Adrenal gland (tissue), 12 donors: ENCODE results near the gene TMEM107. TPM values are rescaled to one million over a fixed set of nuclear protein-coding genes. Genes with fewer than 3 reads are reported as not detected.

ENCODE experiments used
- DNase-seq, 7 donors: peaks; one replicate each; pipeline ENCODE4 v3.0.0-alpha.2; 2019 to 2020
- H3K27ac ChIP-seq, 5 donors: fragments of 200-600 bp; sonication (generic) in 4 of 5; 1 replicate in 3 of 5; 2 replicates in 2 of 5; pipeline versions ENCODE4 v1.5.1 to v1.8.0; 2016 to 2020; ENCODE audit warnings: mild to moderate bottlenecking in 1 of 5
- H3K27me3 ChIP-seq: fragments of 200-600 bp; 2 replicates; pipeline ENCODE4 v1.8.0; 2021
- H3K36me3 ChIP-seq, 2 donors: fragments of 200-600 bp; replicated peaks in 1 of 2; 1 replicate in 1 of 2; 2 replicates in 1 of 2; pipeline versions ENCODE4 v1.5.1 to v1.8.0; 2018 to 2022
- H3K4me1 ChIP-seq, 2 donors: fragments of 200-600 bp; replicated peaks in 1 of 2; 1 replicate in 1 of 2; 2 replicates in 1 of 2; pipeline versions ENCODE4 v1.5.1 to v1.8.0; 2018 to 2021
- H3K4me3 ChIP-seq, 4 donors: fragments of 200-600 bp; sonication (generic) in 3 of 4; one replicate each; pipeline ENCODE4 v1.5.1; 2016 to 2018
- H3K9me3 ChIP-seq, 3 donors: fragments of 200-600 bp; sonication (generic) in 1 of 3; replicated peaks in 1 of 3; 1 replicate in 2 of 3; 2 replicates in 1 of 3; pipeline versions ENCODE4 v1.5.1 to v1.8.0; 2016 to 2021
- CTCF ChIP-seq, 6 experiments: fragments of 450-650 bp in 4 of 6; fragments of 200-600 bp in 2 of 6; sonication (generic) in 1 of 6; IDR thresholded peaks; 1 replicate in 5 of 6; 2 replicates in 1 of 6; pipeline versions ENCODE4 v1.5.1 to v1.8.0; 2016 to 2021; ENCODE audit warnings: antibody characterized with exemption in 6 of 6, mild to moderate bottlenecking in 2 of 6, moderate library complexity in 1 of 6
- POLR2A ChIP-seq, 2 donors: fragments of 450-650 bp; IDR thresholded peaks; one replicate each; pipeline ENCODE4 v1.6.1; 2017; ENCODE audit warnings: antibody characterized with exemption in 2 of 2, mild to moderate bottlenecking in 2 of 2, moderate library complexity in 1 of 2
- WGBS, 4 donors: extraction: QIAGEN DNeasy Blood & Tissue Kit in 2 of 4; methylation state at CpG; one replicate each; pipeline versions ENCODE4 v1.1.5 to v1.1.7; 2013 to 2017; 5-methylcytosine and 5-hydroxymethylcytosine counted together
- intact Hi-C, 2 donors: fragments of 100-400 bp; cut with DNase I; formaldehyde crosslinking; loops; one replicate each; pipeline versions ENCODE4 v1.14.1 to v1.15.0; 2022 to 2023
- polyA plus RNA-seq, 3 donors: library from polyadenylated mRNA; stranded (reverse); fragments of 200-250 nt in 2 of 3; fragments of 350-450 nt in 1 of 3; fragmentation: Illumina TruSeq in 1 of 3; extraction: RNeasy Lipid Tissue Mini Kit (QIAGEN cat#74804) in 1 of 3; gene quantifications; one replicate each; pipeline ENCODE4 v1.2.3, GENCODE V29; 2013 to 2014
- total RNA-seq, 9 donors: library from RNA; depleted of rRNA in 4 of 9; stranded (reverse); fragments of >200 nt in 4 of 9; fragments of 120-200 nt in 1 of 9; fragmentation: NEBNext Ultra II Directional in 1 of 9; extraction: Animal tissue kit (Norgen Biotek cat#: 25700) in 1 of 9; gene quantifications; one replicate each; pipeline versions ENCODE4 v1.1.0 to v1.2.4, GENCODE V29; 2013 to 2023
- donor health status: healthy with polysubstance abuse.
- donor health status: Bipolar disorder and iron deficiency.
- donor health status: DM: yes; HTN: yes; CAD: no.
- donor health status: DM: no; HTN: no; CAD: no.
- donor health status: DM: no; HTN: no; CAD: no.
- donor health status: DM: yes; HTN: yes; CAD: no.

The TMEM107 gene
- total and polyA plus RNA-seq, 12 donors = 6.2 to 33.6 (median 18.4) TPM

DNA sequence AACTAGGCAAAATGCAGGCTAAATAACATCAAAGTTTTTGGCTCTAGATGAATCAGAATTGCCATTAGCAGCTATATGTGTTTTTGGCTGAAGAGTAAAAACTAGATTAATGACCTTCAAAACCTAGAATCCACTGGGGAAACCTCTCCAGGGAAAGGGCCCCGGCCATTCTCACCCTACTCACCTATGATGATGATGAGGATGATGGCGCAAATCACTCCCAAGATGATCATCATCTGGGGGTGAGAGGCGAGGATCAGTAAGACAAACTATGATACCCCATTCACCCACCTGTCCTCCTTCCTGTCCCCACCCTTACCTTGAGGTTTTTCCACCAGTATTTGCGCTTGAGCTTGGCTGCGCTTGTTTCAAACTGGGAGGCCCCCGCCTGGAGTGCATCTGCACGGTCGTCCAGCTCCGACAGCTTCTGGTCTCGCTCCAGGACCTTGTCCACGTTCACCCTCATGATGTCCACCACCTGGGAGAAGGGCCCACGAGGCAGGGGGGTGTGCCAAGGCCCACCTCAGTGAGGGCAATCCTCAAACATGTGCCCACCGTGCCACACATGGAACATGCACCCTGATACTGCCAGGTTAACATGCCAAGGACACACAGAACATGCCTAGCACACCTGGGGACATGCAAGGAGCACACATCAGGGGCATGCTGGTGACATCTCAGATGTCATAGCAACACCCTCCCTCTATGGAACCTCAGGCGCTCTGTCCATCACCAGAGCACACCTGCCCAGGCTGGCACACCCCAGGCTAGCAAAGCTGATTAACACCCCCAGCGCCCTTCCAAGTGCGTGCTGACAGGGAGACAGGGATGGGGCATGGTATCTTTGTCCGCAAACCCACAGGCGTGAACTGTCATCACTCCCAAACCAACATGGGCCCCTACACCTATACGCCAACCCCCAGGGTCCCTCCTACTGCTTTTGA, 14.6 kb downstream of the TMEM107 start:
- intact Hi-C loops = no loop called here
- no peak for TF ChIP-seq CTCF (IDR thresholded peaks at IDR 0.05)
- TF ChIP-seq POLR2A (IDR thresholded peaks at IDR 0.05) = no peak
- Histone ChIP-seq H3K36me3 (peaks cover 0 to 20% of the 10 kb centered on the region in 2 donors), H3K9me3 (no peaks in the 10 kb centered on the region), H3K4me1 (peaks cover 36 to 48% of the 10 kb centered on the region in 2 donors), H3K4me3 (peak overlapping the region; percentile 88 to 100 (median 98)), H3K27ac (peak overlapping the region; percentile 97 to 100 (median 99)), H3K27me3 (no peaks in the 10 kb centered on the region)
- peak in 4 of 7 donors; percentile 26 to 46 (median 42) for DNase-seq
- WGBS, 4 donors = 45 to 70% (median 48%) methylated on average over 7 to 19 of the region's 19 CpGs

GRCh38 chr17:8160741-8161221, 15.4 kb downstream of the TMEM107 start:
- no peak overlapping the region for H3K4me3 ChIP-seq
- no peak for DNase-seq
- peak overlapping the region; percentile 35 to 100 (median 55) for H3K27ac ChIP-seq
- H3K4me1 ChIP-seq = peaks cover 36 to 48% of the 10 kb centered on the region in 2 donors
- H3K9me3 ChIP-seq = no peaks in the 10 kb centered on the region
- H3K27me3 ChIP-seq = no peaks in the 10 kb centered on the region
- intact Hi-C loops = no loop called here
- 50 to 61% (median 51%) methylated on average over 5 of the region's 5 CpGs for WGBS, 4 donors
- H3K36me3 ChIP-seq = peaks cover 0 to 20% of the 10 kb centered on the region in 2 donors
- TF ChIP-seq POLR2A (IDR thresholded peaks at IDR 0.05) (no peak), CTCF (IDR thresholded peaks at IDR 0.05) (no peak)

- H3K9me3 ChIP-seq = no peaks in the 10 kb centered on the region
- peaks cover 36 to 48% of the 10 kb centered on the region in 2 donors for H3K4me1 ChIP-seq
- no peak for TF ChIP-seq POLR2A (IDR thresholded peaks at IDR 0.05)
- no peak for TF ChIP-seq CTCF (IDR thresholded peaks at IDR 0.05)
- no peak for DNase-seq
- H3K27me3 ChIP-seq = no peaks in the 10 kb centered on the region
- 51 to 59% (median 52%) methylated on average over 3 to 4 of the region's 4 CpGs for WGBS, 4 donors
- intact Hi-C loops = no loop called here
- peaks cover 0 to 20% of the 10 kb centered on the region in 2 donors for H3K36me3 ChIP-seq
- no peak overlapping the region for H3K4me3 ChIP-seq
- H3K27ac ChIP-seq = peak overlapping the region in 3 of 5 donors; percentile 16 to 100 (median 29)
Measured at GRCh38 chr17:8160224-8160577, 16.0 kb downstream of the TMEM107 start.

DNA sequence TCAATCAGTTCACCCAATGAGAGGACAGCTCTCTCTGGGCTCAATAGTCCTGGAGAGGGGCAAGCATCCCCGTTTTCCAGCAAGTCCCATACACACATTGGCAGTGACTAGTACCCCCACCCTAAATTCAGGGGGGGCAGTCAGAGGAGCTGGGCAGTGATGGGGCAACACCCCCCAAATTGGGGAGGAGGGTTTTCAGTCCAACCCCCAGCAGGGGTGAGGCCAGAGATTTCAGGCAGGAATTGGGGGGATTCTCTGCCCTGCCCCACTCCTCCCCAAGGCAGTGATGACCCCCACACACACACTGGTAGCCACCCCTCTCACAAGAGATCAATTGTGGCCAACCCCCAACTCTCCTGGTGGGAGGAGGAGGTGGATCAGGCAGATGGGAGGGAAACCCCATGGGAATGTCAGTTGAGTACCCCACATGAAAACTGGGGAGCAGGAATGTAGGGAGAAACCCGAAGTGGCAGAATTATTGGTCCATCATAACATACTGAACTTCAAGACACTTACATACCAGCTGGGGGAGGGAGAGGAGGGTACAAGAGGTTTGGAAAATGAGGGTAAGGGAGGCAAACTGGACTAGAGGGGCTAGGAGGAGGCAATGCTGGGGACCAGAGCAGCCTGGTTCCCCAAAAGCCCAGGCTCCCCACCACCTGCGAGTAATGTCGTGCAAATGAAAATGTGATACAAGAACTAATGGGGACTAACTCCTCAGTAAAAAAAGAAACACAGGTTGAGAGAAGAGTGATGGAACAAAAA, 16.5 kb downstream of the TMEM107 start:
- Histone ChIP-seq H3K4me1 (peaks cover 32 to 42% of the 10 kb centered on the region in 2 donors), H3K27me3 (no peaks in the 10 kb centered on the region), H3K27ac (peak overlapping the region in 4 of 5 donors; percentile 29 to 100 (median 74)), H3K4me3 (no peak overlapping the region), H3K9me3 (no peaks in the 10 kb centered on the region), H3K36me3 (peaks cover 0 to 20% of the 10 kb centered on the region in 2 donors)
- intact Hi-C loops = no loop called here
- DNase-seq = peak in 2 of 7 donors; percentile 36 to 38
- WGBS, 4 donors = 67 to 77% (median 71%) methylated on average over 4 of the region's 4 CpGs
- TF ChIP-seq CTCF (IDR thresholded peaks at IDR 0.05) (no peak), POLR2A (IDR thresholded peaks at IDR 0.05) (no peak)
